Body of pancreas (tissue), 4 donors: Measurements from ENCODE around the gene CHCHD6. TPM values are rescaled to one million over a fixed set of nuclear protein-coding genes. Genes with fewer than 3 reads are reported as not detected.

Experiments used
- ATAC-seq: fragments of 150-250 bp; one replicate; pipeline ENCODE4 v1.9.1; 2016
- DNase-seq, 4 donors: peaks; one replicate each; pipeline ENCODE4 v3.0.0-alpha.2; 2019
- H3K27ac ChIP-seq, 4 donors: fragments of 200-600 bp; sonication (generic); 1 replicate in 3 of 4; 2 replicates in 1 of 4; pipeline versions ENCODE4 v1.5.1 to v1.6.1; 2016 to 2019; ENCODE audit warnings: mild to moderate bottlenecking in 1 of 4, mixed read lengths in 1 of 4, moderate library complexity in 1 of 4
- H3K27me3 ChIP-seq, 2 donors: fragments of 200-600 bp; sonication (generic); one replicate each; pipeline ENCODE4 v1.6.0; 2016; ENCODE audit warnings: mild to moderate bottlenecking in 1 of 2
- H3K36me3 ChIP-seq, 2 donors: fragments of 200-600 bp; sonication (generic); replicated peaks in 1 of 2; 2 replicates each; pipeline ENCODE4 v1.5.1; 2016; ENCODE audit warnings: low read depth in 2 of 2; ENCODE audit not compliant: insufficient read depth in 1 of 2
- H3K4me1 ChIP-seq: fragments of 200-600 bp; sonication (generic); one replicate; pipeline ENCODE4 v1.6.0; 2016
- H3K4me3 ChIP-seq, 2 donors: fragments of 200-600 bp; sonication (generic); 1 replicate in 1 of 2; 2 replicates in 1 of 2; pipeline ENCODE4 v1.5.1; 2016 to 2019
- H3K9me3 ChIP-seq, 3 donors: fragments of 200-600 bp; sonication (generic); 1 replicate in 2 of 3; 2 replicates in 1 of 3; pipeline ENCODE4 v1.5.1; 2016
- CTCF ChIP-seq, 7 experiments: fragments of 450-650 bp in 4 of 7; fragments of 200-600 bp in 3 of 7; sonication (generic) in 3 of 7; IDR thresholded peaks; one replicate each; pipeline ENCODE4 v1.5.1; 2016 to 2019; ENCODE audit warnings: antibody characterized with exemption in 7 of 7
- POLR2A ChIP-seq, 3 donors: fragments of 450-650 bp; IDR thresholded peaks; one replicate each; pipeline ENCODE4 v1.6.1; 2016; ENCODE audit warnings: antibody characterized with exemption in 3 of 3, mild to moderate bottlenecking in 2 of 3
- WGBS, 2 donors: methylation state at CpG; one replicate each; pipeline ENCODE4 v1.1.5; 2017; 5-methylcytosine and 5-hydroxymethylcytosine counted together
- intact Hi-C: fragments of 100-400 bp; cut with DNase I; formaldehyde crosslinking; loops from one replicate; pipeline ENCODE4 v1.15.1; 2023
- total RNA-seq, 2 donors: library from RNA; depleted of rRNA; stranded (reverse); fragments of >200 nt; gene quantifications; one replicate each; pipeline ENCODE4 v1.1.0, GENCODE V29; 2016

CHCHD6 gene
- total RNA-seq, 2 donors from 2014 or later: 0.66 to 10.9 TPM

- no peaks in the 10 kb centered on the region for H3K36me3 ChIP-seq
- H3K27me3 ChIP-seq: no peaks in the 10 kb centered on the region
- no peaks in the 10 kb centered on the region for H3K9me3 ChIP-seq
- WGBS, 2 donors: 93 to 100% methylated on average over 2 to 9 of the region's 11 CpGs
- no peak overlapping the region for H3K4me3 ChIP-seq
- peaks cover 12% of the 10 kb centered on the region for H3K4me1 ChIP-seq
- DNase-seq: no peak
- no peak overlapping the region for H3K27ac ChIP-seq
- TF ChIP-seq POLR2A (IDR thresholded peaks at IDR 0.05): no peak
- no peak for TF ChIP-seq CTCF (IDR thresholded peaks at IDR 0.05)
- no peak for ATAC-seq
- intact Hi-C loops: no loop called here
Measured at GRCh38 chr3:126995926-126996512, 292.0 kb downstream of the CHCHD6 start.

GRCh38 chr3:126996905-126997304 lies 292.9 kb downstream of the CHCHD6 start:
- no peak for TF ChIP-seq POLR2A (IDR thresholded peaks at IDR 0.05)
- TF ChIP-seq CTCF (IDR thresholded peaks at IDR 0.05): no peak
- Histone ChIP-seq H3K4me1 (peaks cover 15% of the 10 kb centered on the region), H3K9me3 (no peaks in the 10 kb centered on the region), H3K36me3 (no peaks in the 10 kb centered on the region), H3K4me3 (no peak overlapping the region), H3K27ac (no peak overlapping the region), H3K27me3 (no peaks in the 10 kb centered on the region)
- DNase-seq (no peak), ATAC-seq (no peak)
- intact Hi-C loops: no loop called here
- 91% methylated on average over 7 of the region's 7 CpGs; no CpG with 5 or more reads in 1 of the 2 donors for WGBS, 2 donors

GRCh38 chr3:126997455-126998038 lies 293.5 kb downstream of the CHCHD6 start:
- ATAC-seq (no peak), DNase-seq (no peak)
- H3K27ac ChIP-seq: no peak overlapping the region
- H3K9me3 ChIP-seq: no peaks in the 10 kb centered on the region
- H3K36me3 ChIP-seq: no peaks in the 10 kb centered on the region
- WGBS, 2 donors: 78 to 84% methylated on average over 2 to 19 of the region's 19 CpGs
- H3K27me3 ChIP-seq: no peaks in the 10 kb centered on the region
- no peak overlapping the region for H3K4me3 ChIP-seq
- intact Hi-C loops: no loop called here
- no peak for TF ChIP-seq POLR2A (IDR thresholded peaks at IDR 0.05)
- TF ChIP-seq CTCF (IDR thresholded peaks at IDR 0.05): no peak
- peaks cover 22% of the 10 kb centered on the region for H3K4me1 ChIP-seq

- Histone ChIP-seq H3K4me3 (no peak overlapping the region), H3K27me3 (no peaks in the 10 kb centered on the region), H3K27ac (no peak overlapping the region), H3K36me3 (no peaks in the 10 kb centered on the region), H3K4me1 (peaks cover 24% of the 10 kb centered on the region), H3K9me3 (no peaks in the 10 kb centered on the region)
- DNase-seq: no peak
- no peak for TF ChIP-seq POLR2A (IDR thresholded peaks at IDR 0.05)
- no peak for TF ChIP-seq CTCF (IDR thresholded peaks at IDR 0.05)
- no peak for ATAC-seq
- 84 to 90% methylated on average over 3 to 4 of the region's 4 CpGs for WGBS, 2 donors
- intact Hi-C loops: no loop called here
Measured at GRCh38 chr3:126998320-126998719, 294.3 kb downstream of the CHCHD6 start.

GRCh38 chr3:126998728-126999127 lies 294.7 kb downstream of the CHCHD6 start:
- Histone ChIP-seq H3K36me3 (no peaks in the 10 kb centered on the region), H3K27me3 (no peaks in the 10 kb centered on the region), H3K27ac (no peak overlapping the region), H3K4me1 (peaks cover 24% of the 10 kb centered on the region), H3K9me3 (no peaks in the 10 kb centered on the region), H3K4me3 (no peak overlapping the region)
- no peak for DNase-seq
- ATAC-seq: no peak
- WGBS, 2 donors: 14 to 40% methylated on average over 2 to 3 of the region's 3 CpGs
- intact Hi-C loops: no loop called here
- TF ChIP-seq CTCF (IDR thresholded peaks at IDR 0.05) (no peak), POLR2A (IDR thresholded peaks at IDR 0.05) (no peak)
